CD4-positive, alpha-beta T cell treated with Interleukin-6 for 4 hours (primary cell): ENCODE data around the gene TNP2.
"Not testable (repeated sequence)": the region's sequence is repeated elsewhere in the genome, so short reads cannot be mapped to it uniquely, and the experiment has no call there.

Experiments used
- DNase-seq: peaks from one replicate; pipeline ENCODE4 v3.0.0-alpha.2; 2020; ENCODE audit warnings: mixed read lengths

Gene TNP2

DNA sequence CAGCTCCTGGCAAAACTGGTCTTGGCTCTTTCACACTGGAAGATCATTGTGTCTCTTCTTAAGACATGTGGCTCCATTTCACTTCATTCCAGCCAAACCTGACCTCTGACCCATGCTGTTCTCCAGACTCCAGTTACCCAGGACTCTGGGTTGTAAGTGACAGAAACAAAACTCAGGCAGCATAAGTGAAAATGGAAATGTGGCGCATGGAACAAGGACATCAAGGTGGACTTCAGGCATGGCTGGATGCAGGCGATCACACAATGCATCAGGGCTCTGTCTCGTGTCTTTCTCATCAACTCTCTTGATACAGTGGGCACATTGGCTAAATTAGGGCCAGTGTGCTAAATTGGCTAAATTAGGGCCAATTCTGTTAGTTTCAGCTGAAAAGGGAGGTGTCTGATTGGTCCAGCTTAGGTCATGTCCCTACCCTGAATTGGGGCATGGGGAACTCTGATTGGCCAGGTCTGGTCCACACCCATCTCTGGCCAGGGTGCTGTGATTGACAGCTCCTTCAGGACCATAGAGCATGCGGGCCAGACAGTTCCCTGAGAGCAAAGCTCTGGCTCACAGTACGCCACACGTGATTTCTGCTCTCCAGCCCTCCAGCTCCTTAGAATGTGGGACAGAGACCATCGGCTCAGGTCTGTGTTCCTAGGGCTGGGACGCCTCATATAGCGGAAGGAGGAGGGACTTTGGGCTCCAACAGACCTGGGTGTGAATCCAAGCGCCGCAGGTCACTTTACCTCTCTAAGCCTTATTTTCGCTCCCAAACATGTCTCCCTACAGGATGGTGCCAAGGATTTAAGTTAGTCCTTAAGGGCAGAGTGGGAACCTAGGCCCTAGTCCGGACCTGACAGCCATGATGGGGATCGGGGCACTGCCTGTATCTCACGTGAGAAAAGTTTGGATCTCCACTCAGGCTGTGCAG lies 30.6 kb downstream of the TNP2 start:
- DNase-seq: no peak

GRCh38 chr16:11236461-11237254 lies 32.5 kb downstream of the TNP2 start:
- DNase-seq: no peak

GRCh38 chr16:11235703-11235991 lies 33.5 kb downstream of the TNP2 start:
- DNase-seq: no peak

DNA sequence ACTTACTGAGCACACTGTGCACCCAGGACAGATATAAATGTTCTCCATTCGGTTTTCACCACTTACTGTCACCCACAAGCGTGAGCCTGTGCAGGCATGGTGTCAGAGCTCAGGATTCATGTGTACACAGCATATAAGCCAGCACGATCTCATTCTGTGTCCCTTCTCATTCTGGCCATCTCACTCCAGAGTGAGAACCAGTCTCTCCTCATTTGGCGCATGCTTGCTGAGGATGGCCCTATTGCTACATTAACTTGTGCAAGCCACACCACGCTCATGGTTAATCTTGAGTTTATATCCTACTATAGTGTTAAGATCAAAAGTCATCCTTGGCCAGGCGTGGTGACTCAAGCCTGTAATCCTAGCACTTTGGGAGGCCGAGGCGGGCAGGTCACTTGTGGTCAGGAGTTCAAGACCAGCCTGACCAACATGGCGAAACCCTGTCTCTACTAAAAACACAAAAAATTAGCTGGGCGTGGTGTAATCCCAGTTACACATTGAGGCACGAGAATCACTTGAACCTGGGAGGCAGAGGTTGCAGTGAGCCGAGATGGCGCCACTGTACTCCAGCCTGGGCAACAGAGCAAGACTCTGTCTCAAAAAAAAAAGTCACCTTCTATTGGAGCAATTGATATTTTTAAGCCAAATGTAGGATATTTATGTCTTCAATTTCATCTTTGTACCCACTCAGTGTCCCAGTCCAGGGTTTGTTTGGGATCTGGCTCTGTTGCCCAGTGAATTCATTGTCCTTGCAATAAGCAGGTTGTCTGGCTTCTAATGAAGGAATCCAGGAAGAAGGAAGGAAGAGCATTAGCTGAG lies 34.0 kb downstream of the TNP2 start:
- DNase-seq: no peak

DNA sequence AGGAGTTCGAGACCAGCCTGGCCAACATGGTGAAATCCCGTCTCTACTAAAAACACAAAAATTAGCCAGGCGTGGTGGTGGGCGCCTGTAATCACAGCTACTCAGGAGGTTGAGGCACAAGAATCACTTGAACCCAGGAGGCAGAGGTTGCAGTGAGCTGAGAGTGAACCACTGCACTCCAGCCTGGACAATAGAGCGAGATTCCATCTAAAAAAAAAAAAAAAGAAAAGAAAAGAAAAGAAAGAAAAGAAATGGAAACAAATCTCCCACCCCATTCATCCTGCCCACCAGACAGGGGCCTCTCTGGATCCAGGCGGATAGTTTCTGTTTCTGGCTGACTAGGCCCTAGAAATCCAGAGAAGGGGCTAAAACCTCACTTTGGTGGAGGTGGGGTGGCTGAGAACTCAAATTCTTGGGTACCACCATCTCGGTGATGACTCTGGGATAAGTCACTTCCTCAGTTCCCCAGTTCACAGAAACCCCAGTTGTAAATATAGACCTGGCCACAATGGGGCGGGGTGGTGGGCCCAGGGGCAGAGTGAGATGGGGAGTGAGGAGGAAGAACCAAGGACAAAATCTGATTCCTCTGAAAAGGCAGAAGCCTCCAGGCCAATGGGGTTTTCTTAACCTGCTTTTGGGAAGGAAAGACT lies 35.3 kb downstream of the TNP2 start:
- peak; percentile 77 for DNase-seq

DNA sequence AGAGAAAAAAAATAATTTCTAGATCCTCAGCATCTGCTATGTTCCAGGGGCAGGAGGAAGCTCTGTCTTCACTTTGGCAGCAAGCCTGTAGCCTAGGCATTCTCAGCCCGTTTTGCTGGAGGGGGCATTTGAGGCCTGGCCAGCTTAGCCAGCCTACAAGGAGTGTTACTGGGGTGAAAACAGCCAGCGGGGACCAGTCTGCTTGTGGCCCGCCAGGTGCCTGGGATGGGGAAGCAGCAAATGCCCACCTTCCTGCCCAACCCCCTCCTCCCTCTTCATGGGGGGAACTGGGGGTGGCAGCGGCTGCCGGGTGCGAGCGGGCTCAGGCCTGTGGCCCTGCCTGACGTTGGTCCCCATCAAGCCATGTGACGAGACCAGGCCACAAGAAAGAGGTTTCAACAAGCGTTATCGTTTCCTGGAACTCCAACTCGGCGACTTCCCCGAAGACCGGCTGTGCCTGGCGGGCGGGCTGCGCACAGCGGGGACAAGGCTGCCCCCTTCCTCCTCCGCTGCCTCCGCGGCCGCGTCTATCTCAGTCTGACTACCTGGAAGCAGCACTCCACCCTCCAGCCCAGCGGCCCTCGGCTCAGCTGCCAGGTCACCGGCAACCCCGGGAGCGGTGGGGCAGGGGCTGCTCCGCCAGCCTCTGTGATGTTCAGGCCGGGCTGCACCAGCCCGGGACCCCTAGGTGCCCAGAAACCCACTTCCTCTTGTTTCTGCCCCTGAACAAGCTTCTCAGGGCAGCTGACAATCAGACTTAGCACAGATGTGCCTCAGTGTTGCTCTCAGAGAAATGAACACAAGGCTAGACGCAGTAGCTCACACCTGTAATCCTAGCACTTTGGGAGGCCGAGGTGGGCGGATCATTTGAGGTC lies 36.0 kb downstream of the TNP2 start:
- peak; percentile 86 for DNase-seq

GRCh38 chr16:11232302-11232851 lies 36.7 kb downstream of the TNP2 start:
- DNase-seq: no peak

DNA sequence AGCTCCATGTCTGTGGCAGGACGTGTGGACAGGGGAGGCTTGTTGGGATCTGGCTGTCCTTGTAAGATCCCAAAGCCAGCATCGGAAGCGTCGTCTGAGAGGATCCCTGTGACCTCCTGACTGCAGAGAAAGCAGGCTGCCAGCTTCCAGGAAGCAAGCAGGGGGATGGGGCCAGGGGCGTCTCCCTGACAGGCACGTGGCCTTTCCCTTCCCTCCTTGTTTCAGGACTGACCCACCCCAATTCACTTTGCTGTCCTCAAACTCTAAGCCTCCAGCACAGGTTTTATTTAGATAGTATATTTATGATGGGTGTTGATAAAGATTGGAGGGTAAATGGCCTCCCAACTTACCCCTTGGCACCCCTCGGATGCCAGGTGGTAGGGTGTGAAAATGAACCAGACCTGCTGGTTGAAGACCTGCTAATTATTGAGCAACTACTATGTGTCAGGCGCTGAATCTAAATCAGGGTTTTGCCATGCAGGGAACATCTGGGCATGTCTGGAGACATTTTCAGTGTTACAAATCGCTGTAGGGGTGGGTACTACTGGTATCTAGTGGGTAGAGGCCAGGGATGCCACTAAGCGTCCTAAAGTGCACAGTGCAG lies 37.7 kb downstream of the TNP2 start:
- DNase-seq: no peak

- no peak for DNase-seq
Measured at GRCh38 chr16:11229906-11230305, 39.2 kb downstream of the TNP2 start.

DNA sequence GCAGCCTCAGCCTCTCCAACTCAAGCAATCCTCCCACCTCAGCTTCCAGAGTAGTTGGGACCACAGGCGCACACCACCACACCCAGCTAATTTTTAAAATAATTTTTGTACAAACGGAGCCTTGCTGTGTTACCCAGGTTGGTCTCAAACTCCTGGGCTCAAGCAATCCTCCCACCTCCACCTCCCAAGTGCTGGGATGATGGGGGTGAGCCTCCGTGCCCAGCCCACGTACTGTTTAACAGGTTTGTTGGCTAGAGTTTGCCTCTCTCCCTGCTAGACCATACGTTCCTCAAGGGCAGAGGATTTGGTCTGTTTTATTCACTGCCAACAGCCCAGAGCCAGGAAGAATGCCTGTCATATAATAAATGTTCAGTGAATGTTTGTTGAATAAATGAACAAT lies 39.7 kb downstream of the TNP2 start:
- DNase-seq: no peak

DNA sequence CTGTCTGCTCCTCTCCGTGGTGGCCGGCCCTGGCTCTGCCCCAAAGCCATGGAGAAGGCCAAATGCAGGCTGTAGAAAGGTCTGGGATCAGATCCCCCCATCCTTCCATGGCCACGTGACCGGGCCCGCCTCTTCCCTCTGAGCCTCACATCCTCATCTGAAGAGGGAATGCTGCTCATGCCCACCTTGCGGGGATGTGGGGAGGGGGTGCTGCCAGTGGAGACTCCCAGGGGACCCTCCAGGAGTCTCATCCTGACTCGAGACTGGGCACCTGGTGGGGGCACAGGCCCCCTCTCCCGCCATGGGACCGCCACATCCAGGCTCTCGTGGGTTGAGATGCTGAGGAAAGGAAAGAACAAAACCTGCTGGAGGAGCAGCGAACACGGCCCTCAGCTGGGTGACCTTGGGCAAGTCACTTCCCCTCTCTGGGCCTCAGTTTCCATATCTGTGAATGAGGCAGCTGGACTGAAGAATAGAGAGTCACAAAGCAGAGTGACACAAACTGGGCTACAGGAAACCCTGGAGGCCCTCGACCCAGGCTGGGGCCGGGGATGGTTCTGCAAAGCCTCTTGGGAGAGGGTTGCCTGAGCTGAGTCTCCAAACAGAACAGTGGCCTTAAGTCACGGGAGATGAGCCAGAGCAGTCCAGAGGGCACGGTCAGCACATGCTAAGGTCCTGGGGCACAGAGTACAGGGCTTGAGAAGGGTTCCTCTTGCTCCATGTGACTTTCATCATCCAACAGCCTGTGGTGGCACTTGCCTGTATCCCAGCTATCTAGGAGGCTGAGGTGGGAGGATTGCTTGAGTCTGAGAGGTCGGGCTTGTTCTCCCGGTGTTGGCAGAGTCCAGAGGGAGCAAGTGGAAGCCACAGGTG lies 43.2 kb downstream of the TNP2 start:
- DNase-seq: no peak

- peak; percentile 84 for DNase-seq
Measured at GRCh38 chr16:11224894-11225676, 44.0 kb downstream of the TNP2 start.

DNA sequence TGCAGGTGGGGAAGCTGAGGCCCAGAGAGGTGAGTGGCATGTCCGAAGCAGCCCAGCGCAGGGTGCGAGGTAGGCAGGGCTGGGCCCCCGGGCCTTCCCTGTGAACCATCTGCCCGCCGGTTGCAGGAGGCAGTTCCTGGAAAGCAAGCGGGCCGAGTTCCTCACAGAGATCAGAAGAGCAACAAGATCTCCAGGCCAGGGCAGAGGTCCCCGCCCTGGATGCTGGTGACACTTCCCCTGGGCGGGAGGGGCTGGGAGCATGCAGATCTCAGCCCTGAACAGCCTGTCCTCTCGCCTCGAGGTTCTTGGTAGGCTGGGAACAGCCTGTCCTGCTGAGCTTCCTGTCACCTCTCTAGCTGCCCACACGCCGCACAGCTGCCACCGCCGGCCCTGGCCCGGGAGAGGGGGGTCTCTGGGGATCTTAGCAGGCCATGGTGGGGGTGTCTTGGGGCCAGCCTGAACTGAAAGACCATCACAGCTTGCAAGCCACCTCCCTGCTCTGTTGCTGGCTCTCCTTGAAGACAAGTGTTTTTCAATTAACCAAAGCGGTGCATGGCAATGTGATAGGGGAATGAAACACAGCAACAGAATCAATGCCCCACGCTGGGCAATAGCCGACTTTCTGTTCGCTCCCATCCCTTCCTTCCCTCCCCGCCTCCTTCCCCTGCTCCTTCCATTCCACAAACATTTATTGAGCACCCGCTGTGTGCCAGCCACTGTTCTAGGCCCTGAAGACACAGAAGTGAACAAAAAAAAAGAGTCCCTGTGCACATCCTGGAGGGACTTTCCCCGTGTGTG lies 44.8 kb downstream of the TNP2 start:
- peak; percentile 66 for DNase-seq

DNA sequence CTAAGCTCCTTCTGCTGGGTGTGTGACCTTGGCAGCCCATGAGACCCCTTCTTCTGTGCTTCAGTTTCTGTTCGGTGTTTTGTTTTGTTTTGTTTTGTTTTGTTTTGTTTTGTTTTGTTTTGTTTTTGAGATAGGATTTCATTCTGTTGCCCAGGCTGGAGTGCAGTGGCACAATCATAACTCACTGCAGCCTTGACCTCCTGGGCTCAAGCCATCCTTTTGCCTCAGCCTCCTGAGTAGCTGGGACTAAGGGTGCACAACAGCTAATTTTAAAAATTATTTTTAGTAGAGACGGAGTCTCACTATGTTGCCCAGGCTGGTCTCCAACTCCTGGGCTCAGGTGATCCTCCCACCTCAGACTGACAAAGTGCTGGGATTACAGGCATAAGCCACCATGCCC lies 48.6 kb downstream of the TNP2 start:
- DNase-seq: not testable (repeated sequence)

- no peak for DNase-seq
Measured at GRCh38 chr16:11219178-11219577, 49.9 kb downstream of the TNP2 start.

GRCh38 chr16:11218604-11218962 lies 50.5 kb downstream of the TNP2 start:
- DNase-seq: no peak
